Breast epithelium (tissue), 4 donors: ENCODE results near the gene AMPH. TPM values are rescaled to one million over a fixed set of nuclear protein-coding genes. Genes with fewer than 3 reads are reported as not detected.

Experiments used
- DNase-seq, 2 donors: peaks; one replicate each; pipeline ENCODE4 v3.0.0-alpha.2; 2019; ENCODE audit warnings: low spot score in 2 of 2
- H3K27ac ChIP-seq, 2 donors: fragments of 200-600 bp; sonication (generic) in 1 of 2; one replicate each; pipeline ENCODE4 v1.5.1; 2016 to 2019; ENCODE audit warnings: mild to moderate bottlenecking in 1 of 2
- H3K27me3 ChIP-seq, 2 donors: fragments of 200-600 bp; sonication (generic) in 1 of 2; one replicate each; pipeline versions ENCODE4 v1.5.1 to v1.6.0; 2017 to 2019; ENCODE audit warnings: control low read depth in 1 of 2, mild to moderate bottlenecking in 1 of 2
- H3K36me3 ChIP-seq: fragments of 200-600 bp; one replicate; pipeline ENCODE4 v1.5.1; 2019
- H3K4me1 ChIP-seq, 2 donors: fragments of 200-600 bp; sonication (generic); one replicate each; pipeline ENCODE4 v1.5.1; 2016 to 2019; ENCODE audit warnings: control low read depth in 1 of 2
- H3K4me3 ChIP-seq, 3 donors: fragments of 200-600 bp; sonication (generic); 1 replicate in 2 of 3; 2 replicates in 1 of 3; pipeline ENCODE4 v1.5.1; 2016 to 2019; ENCODE audit warnings: mild to moderate bottlenecking in 3 of 3, moderate library complexity in 2 of 3
- H3K9me3 ChIP-seq, 2 donors: fragments of 200-600 bp; sonication (generic) in 1 of 2; one replicate each; pipeline ENCODE4 v1.5.1; 2016 to 2019; ENCODE audit warnings: control low read depth in 1 of 2
- CTCF ChIP-seq, 3 donors: fragments of 450-650 bp; IDR thresholded peaks; one replicate each; pipeline ENCODE4 v1.5.1; 2016 to 2017; ENCODE audit warnings: antibody characterized with exemption in 3 of 3, mild to moderate bottlenecking in 3 of 3, moderate library complexity in 3 of 3
- POLR2A ChIP-seq: fragments of 450-650 bp; IDR thresholded peaks from one replicate; pipeline ENCODE4 v1.6.1; 2016; ENCODE audit warnings: antibody characterized with exemption, mild to moderate bottlenecking, moderate library complexity
- POLR2AphosphoS5 ChIP-seq, 3 donors: sonication (generic); formaldehyde crosslinking; IDR thresholded peaks; one replicate each; pipeline ENCODE4 v1.6.1; 2017; ENCODE audit warnings: antibody characterized with exemption in 3 of 3
- intact Hi-C: fragments of 100-400 bp; cut with DNase I; formaldehyde crosslinking; loops from one replicate; pipeline ENCODE4 v1.15.1; 2023; ENCODE audit warnings: low total_unique reads
- total RNA-seq, 3 donors: library from RNA; depleted of rRNA; stranded (reverse); fragments of >200 nt; gene quantifications; one replicate each; pipeline ENCODE4 v1.1.0, GENCODE V29; 2016

AMPH gene
- total RNA-seq, 3 donors from 2014 or later: 5.0 to 31.0 (median 15.1) TPM

GRCh38 chr7:38462819-38463218, 168.4 kb downstream of the AMPH start:
- intact Hi-C loops: loop anchor here (5.0 to 10.0 kb wide), 2 partner anchors 239 to 1478 kb away; no protein-coding TSS in a partner anchor
- DNase-seq: no peak
- Histone ChIP-seq H3K9me3 (peaks cover 0 to 7% of the 10 kb centered on the region in 2 donors), H3K27me3 (no peaks in the 10 kb centered on the region), H3K36me3 (no peaks in the 10 kb centered on the region), H3K27ac (no peak overlapping the region), H3K4me1 (no peaks in the 10 kb centered on the region), H3K4me3 (no peak overlapping the region)
- no peak for TF ChIP-seq POLR2AphosphoS5 (IDR thresholded peaks at IDR 0.05)
- TF ChIP-seq CTCF (IDR thresholded peaks at IDR 0.05): no peak
- TF ChIP-seq POLR2A: no peak

- TF ChIP-seq POLR2AphosphoS5 (IDR thresholded peaks at IDR 0.05) (no peak), POLR2A (no peak), CTCF (IDR thresholded peaks at IDR 0.05) (no peak)
- no peaks in the 10 kb centered on the region for H3K36me3 ChIP-seq
- no peaks in the 10 kb centered on the region for H3K27me3 ChIP-seq
- H3K4me1 ChIP-seq: no peaks in the 10 kb centered on the region
- intact Hi-C loops: loop anchor here (5.0 to 10.0 kb wide), 2 partner anchors 240 to 1477 kb away; no protein-coding TSS in a partner anchor
- H3K4me3 ChIP-seq: no peak overlapping the region
- H3K27ac ChIP-seq: no peak overlapping the region
- no peak for DNase-seq
- H3K9me3 ChIP-seq: peaks cover 0 to 7% of the 10 kb centered on the region in 2 donors
These were observed 169.3 kb downstream of the AMPH start for GRCh38 chr7:38461887-38462286.

DNA sequence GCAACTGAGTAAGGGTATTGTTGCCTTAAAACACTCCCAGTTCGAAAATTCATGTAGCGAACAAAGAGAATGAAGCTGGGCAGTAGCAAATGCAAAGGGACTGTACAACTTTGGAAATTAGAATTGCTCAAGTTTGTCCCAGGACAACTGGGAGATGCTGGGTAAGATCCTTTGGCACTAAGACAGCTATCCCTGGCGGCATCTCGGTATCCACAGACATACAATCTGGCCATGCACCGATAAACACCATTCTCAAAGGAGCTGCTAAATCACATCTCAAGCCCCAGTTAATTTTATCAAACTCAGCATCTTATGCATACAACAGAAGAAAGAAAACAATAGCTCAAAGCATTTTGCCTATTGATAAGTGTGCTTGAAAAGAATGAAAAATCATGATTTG, 177.3 kb downstream of the AMPH start:
- Histone ChIP-seq H3K36me3 (no peaks in the 10 kb centered on the region), H3K4me1 (no peaks in the 10 kb centered on the region), H3K4me3 (no peak overlapping the region), H3K27me3 (no peaks in the 10 kb centered on the region), H3K27ac (no peak overlapping the region), H3K9me3 (peaks cover 0 to under 1% of the 10 kb centered on the region in 2 donors)
- TF ChIP-seq CTCF (IDR thresholded peaks at IDR 0.05): no peak
- no peak for TF ChIP-seq POLR2AphosphoS5 (IDR thresholded peaks at IDR 0.05)
- no peak for TF ChIP-seq POLR2A
- intact Hi-C loops: no loop called here
- no peak for DNase-seq

DNA sequence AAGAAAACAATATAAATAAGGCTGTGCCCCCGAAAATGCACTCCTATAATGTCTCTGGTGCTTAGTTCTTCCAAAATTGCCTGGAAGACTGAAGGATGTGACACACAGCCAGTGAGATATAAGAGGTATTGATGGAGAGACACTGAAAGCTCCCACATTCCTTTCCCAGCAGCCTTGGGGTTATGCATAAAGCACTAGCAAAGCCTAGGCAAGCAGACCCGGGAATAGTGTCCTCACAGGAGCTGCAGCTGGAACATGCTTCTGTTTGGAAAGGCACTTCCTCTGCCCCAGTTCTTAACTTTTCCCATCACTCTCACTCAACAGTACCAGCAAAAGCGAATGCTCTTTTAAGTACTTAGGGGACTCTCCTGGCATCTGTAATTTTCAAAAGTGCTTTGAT, 178.0 kb downstream of the AMPH start:
- H3K4me1 ChIP-seq: no peaks in the 10 kb centered on the region
- DNase-seq: no peak
- intact Hi-C loops: no loop called here
- H3K27me3 ChIP-seq: no peaks in the 10 kb centered on the region
- H3K4me3 ChIP-seq: no peak overlapping the region
- TF ChIP-seq CTCF (IDR thresholded peaks at IDR 0.05) (no peak), POLR2A (no peak), POLR2AphosphoS5 (IDR thresholded peaks at IDR 0.05) (no peak)
- H3K27ac ChIP-seq: no peak overlapping the region
- no peaks in the 10 kb centered on the region for H3K36me3 ChIP-seq
- no peaks in the 10 kb centered on the region for H3K9me3 ChIP-seq

DNA sequence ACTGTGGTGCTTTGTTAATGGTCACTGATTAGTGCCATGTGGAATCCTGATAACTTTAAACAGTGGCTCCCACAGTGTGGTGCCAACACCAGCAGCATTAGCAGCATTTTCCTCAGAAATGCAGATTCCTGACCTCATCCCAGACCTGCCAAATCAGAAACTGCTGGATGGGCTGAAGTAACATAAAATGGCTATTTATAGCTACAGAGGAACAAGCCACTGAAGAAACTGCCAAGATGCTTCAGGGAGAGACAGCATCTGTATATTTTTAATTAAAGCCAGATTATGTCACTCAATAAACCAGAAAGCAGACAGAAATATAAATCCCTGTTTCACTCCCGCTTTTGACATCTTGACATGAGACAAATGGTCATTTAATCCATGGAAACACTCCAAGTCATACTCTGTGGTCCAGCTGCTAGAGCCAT, 178.5 kb downstream of the AMPH start:
- Histone ChIP-seq H3K27ac (no peak overlapping the region), H3K9me3 (no peaks in the 10 kb centered on the region), H3K4me1 (no peaks in the 10 kb centered on the region), H3K36me3 (no peaks in the 10 kb centered on the region), H3K4me3 (no peak overlapping the region), H3K27me3 (no peaks in the 10 kb centered on the region)
- intact Hi-C loops: no loop called here
- no peak for TF ChIP-seq CTCF (IDR thresholded peaks at IDR 0.05)
- no peak for DNase-seq
